GM12878 (cell line): Measurements from ENCODE around the gene DESI1.

Experiments
- CBFB ChIP-seq: IDR thresholded peaks from 2 replicates; pipeline ENCODE4 v1.6.1; 2016; ENCODE audit warnings: antibody characterized with exemption, low read depth
- EP300 ChIP-seq, 2 experiments: fragments of 150-350 bp in 1 of 2; IDR thresholded peaks; 2 replicates each; pipeline ENCODE4 v1.6.1; 2011 to 2012; ENCODE audit warnings: low read depth in 2 of 2, low read length in 2 of 2, borderline replicate concordance in 1 of 2, improper control_type of control experiment in 1 of 2, inconsistent platforms in 1 of 2; ENCODE audit not compliant: control insufficient read depth in 1 of 2
- ZNF274 ChIP-seq: IDR thresholded peaks from one replicate; pipeline ENCODE4 v1.8.0; 2011; ENCODE audit not compliant: insufficient read length, insufficient read depth
- ZSCAN29 ChIP-seq: fragments of 450-650 bp; IDR thresholded peaks from 2 replicates; pipeline ENCODE4 v1.6.1; 2017; ENCODE audit warnings: mild to moderate bottlenecking, moderate library complexity
- TF ChIP-seq, protein P1 (sequence below), 3 experiments: IDR thresholded peaks in 2 of 3; conservative IDR thresholded peaks in 1 of 3; 2 replicates each; pipeline ENCODE4 v1.5.1; 2011; ENCODE audit warnings: low read depth in 3 of 3, low read length in 3 of 3, mild to moderate bottlenecking in 3 of 3, control low read depth in 2 of 3, moderate library complexity in 2 of 3, inconsistent platforms in 1 of 3, mixed read lengths in 1 of 3; ENCODE audit not compliant: control insufficient read depth in 2 of 3, insufficient read depth in 1 of 3; ENCODE audit errors: extremely low read depth in 1 of 3
- TF ChIP-seq, protein P2 (sequence below): IDR thresholded peaks from 2 replicates; pipeline ENCODE4 v1.6.1; 2011; ENCODE audit warnings: mild to moderate bottlenecking, low read depth, low read length, moderate library complexity; ENCODE audit not compliant: insufficient replicate concordance

DNA sequence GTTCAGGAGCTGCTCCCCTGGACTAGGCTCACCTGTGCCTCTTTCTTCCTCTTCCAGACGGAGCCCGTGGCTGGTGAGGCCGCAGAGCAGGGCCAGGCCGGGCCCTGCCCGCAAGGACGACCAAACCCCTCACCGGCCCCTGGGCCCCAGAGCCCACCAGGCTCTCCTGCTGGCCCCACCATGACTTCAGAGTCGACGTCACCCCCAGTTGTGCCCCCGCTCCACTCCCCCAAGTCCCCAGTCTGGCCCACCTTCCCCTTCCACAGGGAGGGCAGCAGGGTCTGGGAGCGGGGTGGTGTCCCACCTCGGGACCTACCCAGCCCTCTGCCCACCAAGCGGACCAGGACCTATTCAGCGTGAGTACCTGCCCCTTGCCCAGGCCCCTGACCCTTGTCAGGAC, 49.1 kb downstream of the DESI1 start:
- TF ChIP-seq ZNF274 (no peak), ZSCAN29 (no peak), EP300 (IDR thresholded peaks at IDR 0.05; ENCODE audit: borderline replicate concordance in 1 of 2, control insufficient read depth in 1 of 2, low read depth in 2 of 2, low read length in 2 of 2) (no peak), CBFB (no peak)
- TF ChIP-seq, protein P1, sequence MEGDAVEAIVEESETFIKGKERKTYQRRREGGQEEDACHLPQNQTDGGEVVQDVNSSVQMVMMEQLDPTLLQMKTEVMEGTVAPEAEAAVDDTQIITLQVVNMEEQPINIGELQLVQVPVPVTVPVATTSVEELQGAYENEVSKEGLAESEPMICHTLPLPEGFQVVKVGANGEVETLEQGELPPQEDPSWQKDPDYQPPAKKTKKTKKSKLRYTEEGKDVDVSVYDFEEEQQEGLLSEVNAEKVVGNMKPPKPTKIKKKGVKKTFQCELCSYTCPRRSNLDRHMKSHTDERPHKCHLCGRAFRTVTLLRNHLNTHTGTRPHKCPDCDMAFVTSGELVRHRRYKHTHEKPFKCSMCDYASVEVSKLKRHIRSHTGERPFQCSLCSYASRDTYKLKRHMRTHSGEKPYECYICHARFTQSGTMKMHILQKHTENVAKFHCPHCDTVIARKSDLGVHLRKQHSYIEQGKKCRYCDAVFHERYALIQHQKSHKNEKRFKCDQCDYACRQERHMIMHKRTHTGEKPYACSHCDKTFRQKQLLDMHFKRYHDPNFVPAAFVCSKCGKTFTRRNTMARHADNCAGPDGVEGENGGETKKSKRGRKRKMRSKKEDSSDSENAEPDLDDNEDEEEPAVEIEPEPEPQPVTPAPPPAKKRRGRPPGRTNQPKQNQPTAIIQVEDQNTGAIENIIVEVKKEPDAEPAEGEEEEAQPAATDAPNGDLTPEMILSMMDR (IDR thresholded peaks at IDR 0.05 in 2 of 3, conservative IDR thresholded peaks at IDR 0.05 in 1 of 3; ENCODE audit: control insufficient read depth in 2 of 3, extremely low read depth in 1 of 3, insufficient read depth in 1 of 3, low read depth in 3 of 3, low read length in 3 of 3): no peak
- TF ChIP-seq, protein P2, sequence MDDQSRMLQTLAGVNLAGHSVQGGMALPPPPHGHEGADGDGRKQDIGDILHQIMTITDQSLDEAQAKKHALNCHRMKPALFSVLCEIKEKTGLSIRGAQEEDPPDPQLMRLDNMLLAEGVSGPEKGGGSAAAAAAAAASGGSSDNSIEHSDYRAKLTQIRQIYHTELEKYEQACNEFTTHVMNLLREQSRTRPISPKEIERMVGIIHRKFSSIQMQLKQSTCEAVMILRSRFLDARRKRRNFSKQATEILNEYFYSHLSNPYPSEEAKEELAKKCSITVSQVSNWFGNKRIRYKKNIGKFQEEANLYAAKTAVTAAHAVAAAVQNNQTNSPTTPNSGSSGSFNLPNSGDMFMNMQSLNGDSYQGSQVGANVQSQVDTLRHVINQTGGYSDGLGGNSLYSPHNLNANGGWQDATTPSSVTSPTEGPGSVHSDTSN: no peak
